CD4-positive, alpha-beta T cell (primary cell): ENCODE measurements around the gene RABEPK. TPM values are rescaled to one million over a fixed set of nuclear protein-coding genes. Genes with fewer than 3 reads are reported as not detected.
A peak's percentile ranks its signal among the peaks of the same experiment; 100 is the strongest.

Source experiments
- ATAC-seq: fragments of 200-7000 bp; cut with Tn5 transposase; one replicate; pipeline ENCODE4 v1.10.0; 2022; ENCODE audit warnings: mild to moderate bottlenecking; ENCODE audit not compliant: poor library complexity
- CTCF ChIA-PET: fragments of 350-600 bp; sonication (Branson Sonifier 250); formaldehyde crosslinking; loops from one replicate; lab custom pipeline; 2021; ENCODE audit warnings: antibody characterized with exemption, inconsistent platforms; lab: Charles Lee
- POLR2A ChIA-PET: fragments of 350-600 bp; sonication (Branson Sonifier 250); formaldehyde crosslinking; loops from one replicate; lab custom pipeline; 2021; ENCODE audit warnings: antibody characterized with exemption, inconsistent platforms; lab: Charles Lee
- DNase-seq, 14 experiments: peaks; one replicate each; pipeline ENCODE4 v3.0.0-alpha.2; 2013 to 2020; ENCODE audit warnings: mixed read lengths in 2 of 14
- H3K27ac ChIP-seq, 2 donors: one replicate each; pipeline versions ENCODE4 v1.5.1 to v1.7.0; 2013; ENCODE audit warnings: low read length in 2 of 2, low read depth in 1 of 2, mild to moderate bottlenecking in 1 of 2
- H3K27me3 ChIP-seq, 2 experiments: 1 replicate in 1 of 2; 2 replicates in 1 of 2; pipeline versions ENCODE4 v1.6.1 to v1.7.0; 2013; ENCODE audit warnings: low read length in 2 of 2, control low read depth in 1 of 2, mild to moderate bottlenecking in 1 of 2, moderate library complexity in 1 of 2; ENCODE audit not compliant: insufficient read depth in 2 of 2, control insufficient read depth in 1 of 2
- H3K36me3 ChIP-seq: one replicate; pipeline ENCODE4 v1.6.1; 2013; ENCODE audit warnings: low read length, control low read depth; ENCODE audit not compliant: insufficient read depth
- H3K4me1 ChIP-seq: one replicate; pipeline ENCODE4 v1.6.1; 2013; ENCODE audit warnings: low read length, control low read depth; ENCODE audit not compliant: insufficient read depth
- H3K4me3 ChIP-seq: one replicate; pipeline ENCODE4 v1.5.1; 2013; ENCODE audit warnings: mild to moderate bottlenecking, low read length, moderate library complexity
- H3K9me3 ChIP-seq, 2 experiments: 1 replicate in 1 of 2; 2 replicates in 1 of 2; pipeline versions ENCODE4 v1.6.1 to v1.7.0; 2013; ENCODE audit warnings: low read length in 2 of 2, mild to moderate bottlenecking in 2 of 2, control low read depth in 1 of 2, moderate library complexity in 1 of 2; ENCODE audit not compliant: control insufficient read depth in 1 of 2, insufficient read depth in 1 of 2
- H3K27ac Mint-ChIP-seq: one replicate; pipeline ENCODE4 v1.8.0; 2020; ENCODE audit warnings: mixed read lengths
- H3K27me3 Mint-ChIP-seq: one replicate; pipeline ENCODE4 v1.8.0; 2021; ENCODE audit warnings: mixed read lengths
- H3K36me3 Mint-ChIP-seq: one replicate; pipeline ENCODE4 v1.8.0; 2021; ENCODE audit warnings: low read depth, mixed read lengths
- H3K4me1 Mint-ChIP-seq: one replicate; pipeline ENCODE4 v1.8.0; 2021; ENCODE audit warnings: low read depth, mixed read lengths
- H3K4me3 Mint-ChIP-seq: one replicate; pipeline ENCODE4 v1.8.0; 2020; ENCODE audit warnings: mild to moderate bottlenecking, mixed read lengths
- H3K9me3 Mint-ChIP-seq: one replicate; pipeline ENCODE4 v1.8.0; 2020; ENCODE audit warnings: mixed read lengths
- intact Hi-C, 2 experiments: fragments of 100-400 bp; cut with DNase I in 1 of 2; cut with micrococcal nuclease in 1 of 2; formaldehyde crosslinking; loops; one replicate each; pipeline versions ENCODE4 v1.15.1 to v1.9.0; 2023 to 2025; cut with DNase I, micrococcal nuclease
- total RNA-seq, 174 experiments: library from RNA in 2 of 174; stranded (reverse) in 2 of 174; gene quantifications; one replicate each; pipeline ENCODE4 v1.2.3 and lab custom pipeline; 2021 to 2026
- TF ChIP-seq, protein P1 (sequence below): fragments of 200-600 bp; IDR thresholded peaks from one replicate; pipeline ENCODE4 v1.8.0; 2022; ENCODE audit warnings: antibody characterized with exemption, mild to moderate bottlenecking

The RABEPK gene
- total RNA-seq, 2 experiments from 2014 or later = 6.8 to 8.3 TPM

DNA sequence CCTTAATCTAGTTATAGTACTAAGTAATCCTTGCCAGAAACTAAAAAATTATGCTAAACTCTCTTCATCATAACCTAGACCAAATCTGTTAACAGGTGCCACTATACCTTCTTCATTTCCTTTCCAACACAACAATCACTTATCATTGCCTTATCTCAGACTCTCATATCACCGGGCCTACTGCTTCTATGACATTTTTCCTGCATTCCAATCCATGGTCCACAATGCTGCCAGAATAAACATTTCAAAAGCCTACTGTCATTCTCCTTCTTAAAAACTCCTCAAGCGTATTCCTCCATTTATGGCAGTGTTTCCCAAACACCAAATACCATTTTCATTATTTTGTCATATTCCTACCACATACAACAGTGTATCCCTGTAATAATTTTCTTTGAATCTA, 17.3 kb upstream of the RABEPK start:
- CTCF ChIA-PET = interaction anchor here (1.1 kb wide), 1 partner anchor 9 kb away, joined by 3 read pairs; no protein-coding TSS in a partner anchor

DNA sequence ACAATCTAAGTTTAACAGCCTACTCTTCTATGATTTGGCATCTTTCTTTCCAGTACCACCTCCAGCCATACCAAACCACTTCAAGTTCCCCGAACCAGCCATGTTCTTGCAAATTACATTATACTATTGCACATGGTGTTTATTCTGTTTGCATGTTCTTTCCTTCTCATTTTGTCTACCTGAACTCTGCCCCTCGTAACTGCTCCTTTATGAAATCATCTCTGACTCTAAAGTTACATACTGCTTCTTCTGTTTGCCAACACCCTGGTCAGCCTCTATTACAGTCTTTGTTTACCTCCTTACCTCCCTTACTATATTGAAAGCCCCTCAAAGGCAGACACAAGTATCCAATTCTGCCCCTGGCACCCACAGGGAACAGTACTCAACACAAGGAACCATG, 16.8 kb upstream of the RABEPK start:
- Mint-ChIP-seq H3K36me3 (peaks cover 41% of the 10 kb centered on the region), H3K27me3 (no peaks in the 10 kb centered on the region), H3K4me3 (peak overlapping the region; percentile 2), H3K27ac (peak overlapping the region; percentile 0), H3K4me1 (peaks cover 78% of the 10 kb centered on the region), H3K9me3 (no peaks in the 10 kb centered on the region)
- ChIA-PET POLR2A (no interaction called here), CTCF (interaction anchor here (1.1 kb wide), 1 partner anchor 10 kb away, joined by 3 read pairs; no protein-coding TSS in a partner anchor)
- no peak for ATAC-seq
- Histone ChIP-seq H3K4me3 (no peak overlapping the region), H3K27me3 (no peaks in the 10 kb centered on the region), H3K9me3 (no peaks in the 10 kb centered on the region), H3K27ac (no peak overlapping the region), H3K36me3 (peaks cover 3% of the 10 kb centered on the region), H3K4me1 (peaks cover 36% of the 10 kb centered on the region)
- no peak for DNase-seq
- TF ChIP-seq, protein P1, sequence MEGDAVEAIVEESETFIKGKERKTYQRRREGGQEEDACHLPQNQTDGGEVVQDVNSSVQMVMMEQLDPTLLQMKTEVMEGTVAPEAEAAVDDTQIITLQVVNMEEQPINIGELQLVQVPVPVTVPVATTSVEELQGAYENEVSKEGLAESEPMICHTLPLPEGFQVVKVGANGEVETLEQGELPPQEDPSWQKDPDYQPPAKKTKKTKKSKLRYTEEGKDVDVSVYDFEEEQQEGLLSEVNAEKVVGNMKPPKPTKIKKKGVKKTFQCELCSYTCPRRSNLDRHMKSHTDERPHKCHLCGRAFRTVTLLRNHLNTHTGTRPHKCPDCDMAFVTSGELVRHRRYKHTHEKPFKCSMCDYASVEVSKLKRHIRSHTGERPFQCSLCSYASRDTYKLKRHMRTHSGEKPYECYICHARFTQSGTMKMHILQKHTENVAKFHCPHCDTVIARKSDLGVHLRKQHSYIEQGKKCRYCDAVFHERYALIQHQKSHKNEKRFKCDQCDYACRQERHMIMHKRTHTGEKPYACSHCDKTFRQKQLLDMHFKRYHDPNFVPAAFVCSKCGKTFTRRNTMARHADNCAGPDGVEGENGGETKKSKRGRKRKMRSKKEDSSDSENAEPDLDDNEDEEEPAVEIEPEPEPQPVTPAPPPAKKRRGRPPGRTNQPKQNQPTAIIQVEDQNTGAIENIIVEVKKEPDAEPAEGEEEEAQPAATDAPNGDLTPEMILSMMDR = no peak
- intact Hi-C loops = no loop called here

More for the DNA sequence above, 17.3 kb upstream of the RABEPK start:
- Mint-ChIP-seq H3K4me3 (peak overlapping the region; percentile 1), H3K36me3 (peaks cover 45% of the 10 kb centered on the region), H3K27me3 (no peaks in the 10 kb centered on the region), H3K27ac (peak overlapping the region; percentile 0), H3K9me3 (no peaks in the 10 kb centered on the region), H3K4me1 (peaks cover 79% of the 10 kb centered on the region)
- DNase-seq (no peak), ATAC-seq (no peak)
- Histone ChIP-seq H3K27me3 (no peaks in the 10 kb centered on the region), H3K36me3 (peaks cover 3% of the 10 kb centered on the region), H3K27ac (no peak overlapping the region), H3K4me1 (peaks cover 31% of the 10 kb centered on the region), H3K9me3 (no peaks in the 10 kb centered on the region), H3K4me3 (no peak overlapping the region)
- intact Hi-C loops = no loop called here
- POLR2A ChIA-PET = no interaction called here
- TF ChIP-seq, protein P1 = no peak

DNA sequence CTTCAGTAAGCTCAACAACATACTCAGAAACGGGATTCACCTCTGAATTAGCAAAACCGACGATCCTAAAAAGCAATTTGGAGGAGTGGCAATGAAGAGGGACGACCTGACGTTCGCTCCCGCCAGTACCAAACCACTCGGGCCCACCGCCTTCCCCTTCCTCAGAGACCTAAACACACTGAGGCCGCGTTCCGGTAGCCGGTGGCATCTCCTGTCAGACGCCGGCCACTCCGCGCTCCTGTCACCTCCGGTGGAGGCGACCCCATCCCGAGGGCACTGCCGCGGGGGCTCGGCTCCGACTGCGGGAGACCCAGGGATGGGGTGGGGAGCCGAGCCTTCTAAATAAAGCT, 11.4 kb upstream of the RABEPK start:
- Histone ChIP-seq H3K27me3 (no peaks in the 10 kb centered on the region), H3K4me1 (peaks cover 71% of the 10 kb centered on the region), H3K27ac (peak overlapping the region; percentile 95 to 98), H3K4me3 (peak overlapping the region; percentile 100), H3K36me3 (peaks cover 3% of the 10 kb centered on the region), H3K9me3 (no peaks in the 10 kb centered on the region)
- Mint-ChIP-seq H3K4me1 (peaks cover 67% of the 10 kb centered on the region), H3K27me3 (no peaks in the 10 kb centered on the region), H3K36me3 (peaks cover 22% of the 10 kb centered on the region), H3K4me3 (peak overlapping the region; percentile 91), H3K9me3 (no peaks in the 10 kb centered on the region), H3K27ac (peak overlapping the region; percentile 96)
- DNase-seq (peak in 11 of 14 experiments; percentile 12 to 61 (median 29)), ATAC-seq (peak; percentile 1)
- ChIA-PET POLR2A (interaction anchor here (0.7 to 3.7 kb wide), 2 partner anchors 11 to 52 kb away, joined by 3 to 36 read pairs; partner anchors contain the start of genes HSPA5 and RABEPK), CTCF (no interaction called here)
- intact Hi-C loops = loop anchor here (1.0 to 2.0 kb wide), 3 partner anchors 46 to 74 kb away; partner anchors contain the start of genes HSPA5 (in 2 of the 2) and SCAI (in 1 of the 2)
- TF ChIP-seq, protein P1 = no peak
